AG10803 (cell line): ENCODE measurements around the gene ERGIC1.

ENCODE experiments used
- DNase-seq: peaks from one replicate; pipeline ENCODE4 v3.0.0; 2010; ENCODE audit warnings: low read depth
- H3K4me3 ChIP-seq: 2 replicates; pipeline ENCODE4 v1.5.1; 2011; ENCODE audit warnings: mild to moderate bottlenecking, low read length, control low read depth
- CTCF ChIP-seq: conservative IDR thresholded peaks from 2 replicates; pipeline ENCODE4 v1.5.1; 2011; ENCODE audit warnings: mild to moderate bottlenecking, low read length, control low read depth, inconsistent platforms

Gene ERGIC1

GRCh38 chr5:172973127-172973916 lies 139.3 kb downstream of the ERGIC1 start:
- no peak for TF ChIP-seq CTCF
- no peak for DNase-seq
- H3K4me3 ChIP-seq, result no peak overlapping the region

- no peak for DNase-seq
- TF ChIP-seq CTCF, result no peak
- no peak overlapping the region for H3K4me3 ChIP-seq
Observed at GRCh38 chr5:172973931-172974330, 139.9 kb downstream of the ERGIC1 start.

- no peak for DNase-seq
- no peak for TF ChIP-seq CTCF
- no peak overlapping the region for H3K4me3 ChIP-seq
Observed at GRCh38 chr5:172975289-172975688, 141.2 kb downstream of the ERGIC1 start.

GRCh38 chr5:172979778-172980177 lies 145.7 kb downstream of the ERGIC1 start:
- H3K4me3 ChIP-seq, result no peak overlapping the region
- TF ChIP-seq CTCF, result no peak
- DNase-seq, result no peak

- no peak overlapping the region for H3K4me3 ChIP-seq
- no peak for DNase-seq
- TF ChIP-seq CTCF, result no peak
Observed at GRCh38 chr5:172981931-172982330, 147.9 kb downstream of the ERGIC1 start.

GRCh38 chr5:172983542-172984243 lies 149.6 kb downstream of the ERGIC1 start, which contains the start of gene ATP6V0E1:
Gene ATP6V0E1, plus strand, starts transcription at chr5:172983771. Its CDS starts 90 bp downstream, at chr5:172983861.
- no peak for TF ChIP-seq CTCF
- peak within 1 kb of the TSS; percentile 97 for H3K4me3 ChIP-seq
- peak; percentile 92 for DNase-seq
